Measurements from ENCODE around the gene CADPS2.

- TF ChIP-seq, protein P1, sequence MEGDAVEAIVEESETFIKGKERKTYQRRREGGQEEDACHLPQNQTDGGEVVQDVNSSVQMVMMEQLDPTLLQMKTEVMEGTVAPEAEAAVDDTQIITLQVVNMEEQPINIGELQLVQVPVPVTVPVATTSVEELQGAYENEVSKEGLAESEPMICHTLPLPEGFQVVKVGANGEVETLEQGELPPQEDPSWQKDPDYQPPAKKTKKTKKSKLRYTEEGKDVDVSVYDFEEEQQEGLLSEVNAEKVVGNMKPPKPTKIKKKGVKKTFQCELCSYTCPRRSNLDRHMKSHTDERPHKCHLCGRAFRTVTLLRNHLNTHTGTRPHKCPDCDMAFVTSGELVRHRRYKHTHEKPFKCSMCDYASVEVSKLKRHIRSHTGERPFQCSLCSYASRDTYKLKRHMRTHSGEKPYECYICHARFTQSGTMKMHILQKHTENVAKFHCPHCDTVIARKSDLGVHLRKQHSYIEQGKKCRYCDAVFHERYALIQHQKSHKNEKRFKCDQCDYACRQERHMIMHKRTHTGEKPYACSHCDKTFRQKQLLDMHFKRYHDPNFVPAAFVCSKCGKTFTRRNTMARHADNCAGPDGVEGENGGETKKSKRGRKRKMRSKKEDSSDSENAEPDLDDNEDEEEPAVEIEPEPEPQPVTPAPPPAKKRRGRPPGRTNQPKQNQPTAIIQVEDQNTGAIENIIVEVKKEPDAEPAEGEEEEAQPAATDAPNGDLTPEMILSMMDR (IDR thresholded peaks at IDR 0.05): no peak
- TF ChIP-seq EZH2 (IDR thresholded peaks at IDR 0.05): no peak
Measured at GRCh38 chr7:122758501-122758900, 127.8 kb downstream of the CADPS2 start.

Data from neural progenitor cell (in vitro differentiated cells).